MM.1S (cell line): ENCODE data around the gene HDAC5.

Source experiments
- DNase-seq: peaks from one replicate; pipeline ENCODE4 v3.0.0-alpha.2; 2015
- H2AFZ ChIP-seq: fragments of 300-600 bp; sonication (generic); 2 replicates; pipeline ENCODE4 v1.6.0; 2016; ENCODE audit warnings: antibody characterized with exemption, low read length
- H3F3A ChIP-seq: fragments of 300-600 bp; sonication (generic); 2 replicates; pipeline ENCODE4 v1.6.1; 2016; ENCODE audit warnings: mild to moderate bottlenecking, antibody characterized with exemption, low read length, moderate library complexity, mixed read lengths; ENCODE audit not compliant: insufficient read depth
- H3K27ac ChIP-seq: fragments of 300-600 bp; sonication (generic); 2 replicates; pipeline ENCODE4 v1.5.1; 2016; ENCODE audit warnings: mild to moderate bottlenecking, low read length
- H3K27me3 ChIP-seq: fragments of 300-600 bp; sonication (generic); replicated peaks from 2 replicates; pipeline ENCODE4 v1.6.0; 2016; ENCODE audit warnings: low read length; ENCODE audit not compliant: insufficient read depth
- H3K36me3 ChIP-seq: fragments of 300-600 bp; sonication (generic); replicated peaks from 2 replicates; pipeline ENCODE4 v1.6.1; 2016; ENCODE audit warnings: mild to moderate bottlenecking, low read length, mixed read lengths; ENCODE audit not compliant: insufficient read depth
- H3K4me1 ChIP-seq: fragments of 300-600 bp; sonication (generic); 2 replicates; pipeline ENCODE4 v1.6.1; 2016; ENCODE audit warnings: low read length, mixed read lengths
- H3K4me2 ChIP-seq: fragments of 300-600 bp; sonication (generic); 2 replicates; pipeline ENCODE4 v1.6.0; 2016; ENCODE audit warnings: low read depth, low read length
- H3K4me3 ChIP-seq: fragments of 300-600 bp; sonication (generic); 2 replicates; pipeline ENCODE4 v1.5.1; 2016; ENCODE audit warnings: low read length, mixed read lengths
- H3K79me2 ChIP-seq: fragments of 300-600 bp; sonication (generic); 2 replicates; pipeline ENCODE4 v1.6.1; 2016; ENCODE audit warnings: mixed run types, low read length, mixed read lengths
- H3K9ac ChIP-seq: fragments of 300-600 bp; sonication (generic); 2 replicates; pipeline ENCODE4 v1.6.1; 2016; ENCODE audit warnings: low read length, mixed read lengths
- H3K9me2 ChIP-seq: fragments of 300-600 bp; sonication (generic); replicated peaks from 2 replicates; pipeline ENCODE4 v1.6.1; 2016; ENCODE audit warnings: mild to moderate bottlenecking, low read length, mixed read lengths; ENCODE audit not compliant: insufficient read depth
- H3K9me3 ChIP-seq: fragments of 300-600 bp; sonication (generic); replicated peaks from 2 replicates; pipeline ENCODE4 v1.6.1; 2016; ENCODE audit warnings: mild to moderate bottlenecking, low read length, mixed read lengths; ENCODE audit not compliant: insufficient read depth
- H4K20me1 ChIP-seq: fragments of 300-600 bp; sonication (generic); 2 replicates; pipeline ENCODE4 v1.6.1; 2016; ENCODE audit warnings: mild to moderate bottlenecking, low read length, moderate library complexity, mixed read lengths; ENCODE audit not compliant: insufficient read depth
- CTCF ChIP-seq: fragments of 300-600 bp; sonication (generic); IDR thresholded peaks from 2 replicates; pipeline ENCODE4 v1.5.1; 2016; ENCODE audit warnings: antibody characterized with exemption, low read length, mixed read lengths
- EZH2 ChIP-seq: fragments of 300-600 bp; sonication (generic); optimal IDR thresholded peaks from 2 replicates; pipeline ENCODE3; 2017; ENCODE audit warnings: low read depth, mild to moderate bottlenecking, antibody characterized with exemption, low read length, mixed read lengths
- EZH2phosphoT487 ChIP-seq: fragments of 300-600 bp; sonication (generic); IDR thresholded peaks from 2 replicates; pipeline ENCODE4 v1.6.1; 2018; ENCODE audit warnings: antibody characterized with exemption, low read length

Gene HDAC5

GRCh38 chr17:44113382-44113781, 10.1 kb downstream of the HDAC5 start:
- peaks cover 22% of the 10 kb centered on the region for H3K4me1 ChIP-seq
- no peaks in the 10 kb centered on the region for H3F3A ChIP-seq
- no peaks in the 10 kb centered on the region for H3K36me3 ChIP-seq
- no peaks in the 10 kb centered on the region for H4K20me1 ChIP-seq
- TF ChIP-seq CTCF = no peak
- TF ChIP-seq EZH2 = no peak
- no peak for TF ChIP-seq EZH2phosphoT487
- no peak overlapping the region for H3K4me2 ChIP-seq
- no peaks in the 10 kb centered on the region for H3K27me3 ChIP-seq
- H3K9me3 ChIP-seq = no peaks in the 10 kb centered on the region
- H2AFZ ChIP-seq = no peak overlapping the region
- DNase-seq = no peak
- H3K27ac ChIP-seq = no peak overlapping the region
- no peak overlapping the region for H3K4me3 ChIP-seq
- H3K79me2 ChIP-seq = peaks cover 87% of the 10 kb centered on the region
- H3K9ac ChIP-seq = no peak overlapping the region
- no peaks in the 10 kb centered on the region for H3K9me2 ChIP-seq

DNA sequence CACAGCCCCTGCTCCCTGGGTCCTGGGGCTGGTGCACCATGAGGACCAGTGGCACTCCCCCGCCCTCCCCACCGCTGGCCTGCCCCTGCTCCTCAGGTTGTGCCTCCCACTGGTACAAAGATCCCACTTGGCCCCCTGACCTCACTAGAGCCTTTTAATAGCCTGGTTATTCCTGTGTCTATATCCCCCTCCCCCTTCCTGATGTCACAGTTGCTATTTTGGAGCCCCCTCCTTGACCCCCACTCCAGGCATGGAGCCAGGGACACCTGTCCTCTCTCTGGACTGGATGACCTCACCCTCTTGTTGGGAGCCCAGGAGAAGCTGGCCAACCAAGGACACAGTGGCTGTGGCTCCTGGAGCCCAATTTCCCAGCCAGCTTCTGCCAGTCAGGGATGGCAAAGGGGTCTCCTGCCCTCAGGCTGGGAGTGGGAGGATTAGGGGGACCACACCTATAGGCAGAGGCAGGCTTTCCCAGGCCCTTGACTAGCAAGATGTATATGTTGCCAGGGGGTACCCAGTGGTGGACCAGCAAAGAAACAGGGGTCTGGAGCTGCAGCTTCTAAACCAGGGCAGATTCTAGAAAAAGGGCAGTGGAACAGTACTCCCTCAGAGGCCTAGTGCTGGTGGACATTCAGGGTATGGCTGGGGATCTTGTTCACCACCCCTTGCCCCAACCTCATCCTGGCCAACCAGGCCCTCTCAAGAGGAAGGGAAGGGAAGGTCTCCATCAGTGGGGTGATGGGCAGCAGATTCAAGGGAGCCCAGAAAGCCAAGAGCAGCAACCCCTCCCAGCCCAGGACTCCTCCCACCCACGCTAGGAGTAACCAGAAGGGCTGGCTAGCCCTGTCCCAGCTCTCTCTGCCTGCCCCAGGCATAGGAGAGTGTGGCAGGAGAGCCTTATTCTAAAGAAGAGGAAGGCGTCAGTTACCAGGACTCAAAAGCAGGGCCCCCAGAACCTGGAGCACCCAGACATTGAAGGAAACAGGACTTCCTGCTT, 10.9 kb downstream of the HDAC5 start:
- H3K9me3 ChIP-seq = no peaks in the 10 kb centered on the region
- H3K4me3 ChIP-seq = no peak overlapping the region
- no peak overlapping the region for H3K27ac ChIP-seq
- no peak overlapping the region for H3K9ac ChIP-seq
- no peaks in the 10 kb centered on the region for H3K9me2 ChIP-seq
- no peaks in the 10 kb centered on the region for H3F3A ChIP-seq
- H3K4me1 ChIP-seq = peaks cover 22% of the 10 kb centered on the region
- no peak overlapping the region for H2AFZ ChIP-seq
- no peaks in the 10 kb centered on the region for H3K27me3 ChIP-seq
- no peaks in the 10 kb centered on the region for H3K36me3 ChIP-seq
- DNase-seq = no peak
- peaks cover 87% of the 10 kb centered on the region for H3K79me2 ChIP-seq
- TF ChIP-seq CTCF (no peak), EZH2phosphoT487 (no peak), EZH2 (no peak)
- no peaks in the 10 kb centered on the region for H4K20me1 ChIP-seq
- peak overlapping the region; percentile 85 for H3K4me2 ChIP-seq

DNA sequence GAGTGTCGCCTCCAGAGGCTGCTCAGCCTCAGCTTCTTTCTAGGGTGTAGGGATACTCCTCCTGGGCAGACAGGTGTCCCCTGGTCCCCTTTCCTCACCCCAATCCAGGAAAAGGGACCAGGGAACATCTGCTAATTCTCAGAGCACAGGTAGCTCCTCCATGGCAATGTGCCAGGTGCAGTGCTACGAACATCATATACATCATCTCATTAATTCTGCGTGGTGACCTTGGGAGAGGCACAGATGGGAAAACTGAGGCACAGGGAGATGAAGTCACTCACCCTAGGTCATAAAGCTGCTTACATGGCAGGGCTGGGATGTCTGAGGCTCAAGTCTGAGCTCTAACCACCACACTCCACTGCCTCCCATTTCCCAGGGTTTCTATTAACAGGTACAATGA, 11.7 kb downstream of the HDAC5 start:
- no peak for DNase-seq
- TF ChIP-seq EZH2phosphoT487 (no peak), EZH2 (no peak), CTCF (no peak)
- no peaks in the 10 kb centered on the region for H3K36me3 ChIP-seq

More for the DNA sequence above, 11.7 kb downstream of the HDAC5 start:
- Histone ChIP-seq H3K4me1 (peaks cover 22% of the 10 kb centered on the region), H3K9me3 (no peaks in the 10 kb centered on the region), H3K4me2 (peak overlapping the region; percentile 85), H3K27ac (peak overlapping the region; percentile 32; the same call in 1 of the 2 replicates), H3F3A (no peaks in the 10 kb centered on the region), H3K9ac (peak overlapping the region; percentile 65; the same call in 1 of the 2 replicates), H3K27me3 (no peaks in the 10 kb centered on the region), H4K20me1 (no peaks in the 10 kb centered on the region), H2AFZ (no peak overlapping the region), H3K79me2 (peaks cover 88% of the 10 kb centered on the region), H3K9me2 (no peaks in the 10 kb centered on the region), H3K4me3 (peak overlapping the region; percentile 87)
